ENCODE data around the gene ANKS1A.

The ANKS1A gene

DNA sequence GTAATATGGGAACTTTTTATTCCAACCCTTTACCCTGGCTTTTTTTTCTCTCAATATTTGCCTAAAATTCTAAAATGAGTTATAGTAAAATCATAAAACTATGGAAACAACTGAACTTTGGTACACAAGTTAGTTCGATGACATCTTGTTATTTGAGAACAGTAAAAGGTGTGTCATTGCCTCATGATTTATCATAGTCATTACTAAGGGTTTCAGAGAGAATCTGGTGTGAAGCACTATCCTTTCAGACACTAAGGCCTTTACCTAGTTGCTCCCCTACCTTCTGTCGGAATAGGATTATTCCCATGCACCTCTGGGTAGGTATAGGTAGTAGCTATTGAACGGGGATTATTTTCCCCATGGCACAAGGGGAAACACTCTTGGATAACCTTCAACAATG, 12.6 kb upstream of the ANKS1A start:
- ChIA-PET CTCF (no interaction called here), POLR2A (interaction anchor here (1.2 kb wide), 1 partner anchor 11 kb away, joined by 8 read pairs; the partner anchor contains the start of gene TAF11)
- no peaks in the 10 kb centered on the region for H3K4me1 ChIP-seq (ENCODE audit: control insufficient read depth, insufficient read depth, low read length)
- no peak for TF ChIP-seq ZNF585B (tag by site-specific recombination; IDR thresholded peaks at IDR 0.05)
- no peak overlapping the region for H3K27ac ChIP-seq (ENCODE audit: extremely low read depth, low read depth, low read length)
- no peaks in the 10 kb centered on the region for H3K9me3 ChIP-seq (ENCODE audit: control insufficient read depth, insufficient read depth, low read depth, low read length)
- H3K36me3 ChIP-seq (ENCODE audit: control insufficient read depth in 2 of 2, insufficient read depth in 1 of 2, low read length in 2 of 2), result peaks cover 54 to 92% of the 10 kb centered on the region in 2 experiments
- H3K4me3 ChIP-seq (ENCODE audit: low read depth, low read length), result no peak overlapping the region

- TF ChIP-seq ZNF48 (tag by site-specific recombination; IDR thresholded peaks at IDR 0.05), result no peak
- no peak for TF ChIP-seq ZNF621 (tag by site-specific recombination; IDR thresholded peaks at IDR 0.05)
- no peak for TF ChIP-seq ZNF558 (tag by site-specific recombination; IDR thresholded peaks at IDR 0.05)
- no peak for TF ChIP-seq ZNF473 (tag by site-specific recombination; IDR thresholded peaks at IDR 0.05)
- no peak for TF ChIP-seq ZIC2 (tag by site-specific recombination; IDR thresholded peaks at IDR 0.05)
- no peak for TF ChIP-seq CTCF (tag by site-specific recombination; IDR thresholded peaks at IDR 0.05)
- no peak for TF ChIP-seq PRDM2 (tag by site-specific recombination; IDR thresholded peaks at IDR 0.05; ENCODE audit: borderline replicate concordance)
- TF ChIP-seq ZNF555 (tag by site-specific recombination; conservative IDR thresholded peaks at IDR 0.05), result no peak
- no peak for TF ChIP-seq ZNF37A (tag by site-specific recombination; IDR thresholded peaks at IDR 0.05)
- TF ChIP-seq ZNF670 (tag by site-specific recombination; IDR thresholded peaks at IDR 0.05; ENCODE audit: low read depth), result no peak
- no peak for TF ChIP-seq ZNF148 (tag by site-specific recombination; IDR thresholded peaks at IDR 0.05; ENCODE audit: borderline replicate concordance)
- H3K36me3 ChIP-seq (ENCODE audit: control insufficient read depth in 2 of 2, insufficient read depth in 1 of 2, low read length in 2 of 2), result peaks cover 60 to 84% of the 10 kb centered on the region in 2 experiments
- CTCF ChIA-PET, result no interaction called here
- no peaks in the 10 kb centered on the region for H3K9me3 ChIP-seq (ENCODE audit: control insufficient read depth, insufficient read depth, low read depth, low read length)
- H3K4me3 ChIP-seq (ENCODE audit: low read depth, low read length), result no peak overlapping the region
- POLR2A ChIA-PET, result no interaction called here
- no peaks in the 10 kb centered on the region for H3K4me1 ChIP-seq (ENCODE audit: control insufficient read depth, insufficient read depth, low read length)
- no peak overlapping the region for H3K27ac ChIP-seq (ENCODE audit: extremely low read depth, low read depth, low read length)
These were observed 11.8 kb upstream of the ANKS1A start for GRCh38 chr6:34877259-34877658.

Measured in HEK293 (cell line).